Measurements from ENCODE around the gene SPTBN5. TPM values are rescaled to one million over a fixed set of nuclear protein-coding genes. Genes with fewer than 3 reads are reported as not detected.

The SPTBN5 gene
- total RNA-seq, 1 experiment from 2014 or later, result 0.84 TPM

DNA sequence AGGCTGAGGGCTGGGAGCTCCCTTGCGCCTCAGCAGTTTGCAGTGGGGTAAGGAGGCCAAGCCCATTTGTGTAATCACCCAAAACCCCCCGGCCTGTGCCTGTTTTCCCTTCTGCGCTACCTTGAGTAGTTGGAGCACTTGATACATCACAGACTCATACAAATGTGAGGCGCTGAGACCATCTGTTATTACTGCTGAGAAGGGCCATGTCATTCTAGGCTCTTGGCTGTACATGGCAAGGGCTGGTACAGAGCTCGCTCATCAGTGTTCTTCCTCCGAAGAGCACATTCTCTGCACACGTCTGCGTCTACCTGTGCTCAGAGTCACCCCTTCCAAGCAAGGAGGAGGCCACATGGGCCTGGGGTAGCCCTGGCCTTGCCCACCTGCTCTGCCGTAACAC is 45.9 kb downstream of the SPTBN5 start:
- no peaks in the 10 kb centered on the region for H3K9me3 ChIP-seq (ENCODE audit: low read length)
- no peak overlapping the region for H3K4me3 ChIP-seq (ENCODE audit: low read length)
- no peak for ATAC-seq
- H4K20me1 ChIP-seq (ENCODE audit: low read length), result no peaks in the 10 kb centered on the region
- BruUV-seq (replicated peaks), result no TSS peak
- H3K79me2 ChIP-seq (ENCODE audit: low read length), result no peaks in the 10 kb centered on the region
- no peaks in the 10 kb centered on the region for H3F3A ChIP-seq (ENCODE audit: low read length, unreplicated experiment)
- H3K27ac ChIP-seq (ENCODE audit: low read length), result no peak overlapping the region
- H3K9ac ChIP-seq (ENCODE audit: low read length), result no peak overlapping the region
- H3K4me2 ChIP-seq (ENCODE audit: low read length), result no peak overlapping the region
- POLR2A ChIA-PET (ENCODE audit: unreplicated experiment), result no interaction called here
- H3K4me1 ChIP-seq (ENCODE audit: insufficient read depth, low read length), result no peaks in the 10 kb centered on the region
- intact Hi-C loops (cut with micrococcal nuclease), result no loop called here
- TF ChIP-seq CTCF (conservative IDR thresholded peaks at IDR 0.05; ENCODE audit: low read depth, low read length) (no peak), EZH2 (IDR thresholded peaks at IDR 0.05; ENCODE audit: low read length, unreplicated experiment) (no peak), EZH2phosphoT487 (IDR thresholded peaks at IDR 0.05; ENCODE audit: borderline replicate concordance, low read length) (no peak)
- no peak overlapping the region for H2AFZ ChIP-seq (ENCODE audit: low read length)
- no peak for DNase-seq
- no peaks in the 10 kb centered on the region for H3K9me2 ChIP-seq (replicated peaks; ENCODE audit: low read length)
- CTCF ChIA-PET, result no interaction called here
- no peaks in the 10 kb centered on the region for H3K27me3 ChIP-seq (ENCODE audit: low read length)
- no peaks in the 10 kb centered on the region; the same call in 1 of the 2 replicates for H3K36me3 ChIP-seq (ENCODE audit: low read depth, low read length)

DNA sequence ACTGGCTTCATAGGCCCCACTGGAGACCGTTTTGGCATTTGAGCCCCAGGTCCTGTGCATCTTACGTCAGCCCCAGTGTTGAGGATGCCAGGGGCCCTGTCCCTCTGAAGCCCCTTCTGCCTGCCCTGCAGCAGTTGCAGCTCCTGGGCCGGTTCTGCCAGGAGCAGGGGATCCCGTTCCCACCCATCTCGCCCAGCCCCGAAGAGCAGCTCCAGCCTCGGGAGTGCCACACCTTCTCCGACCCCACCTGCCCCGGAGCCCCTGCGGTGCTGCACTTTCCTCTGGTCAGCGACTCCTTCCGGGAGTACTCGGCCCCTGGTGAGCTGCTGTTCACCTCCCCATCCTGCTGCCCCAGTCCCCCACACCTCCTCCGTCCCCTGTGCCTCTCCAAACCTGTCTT is 46.6 kb downstream of the SPTBN5 start:
- H3K36me3 ChIP-seq (ENCODE audit: low read depth, low read length), result no peaks in the 10 kb centered on the region; the same call in 1 of the 2 replicates
- TF ChIP-seq EZH2 (IDR thresholded peaks at IDR 0.05; ENCODE audit: low read length, unreplicated experiment) (no peak), EZH2phosphoT487 (IDR thresholded peaks at IDR 0.05; ENCODE audit: borderline replicate concordance, low read length) (no peak), CTCF (conservative IDR thresholded peaks at IDR 0.05; ENCODE audit: low read depth, low read length) (no peak)
- H3K79me2 ChIP-seq (ENCODE audit: low read length), result no peaks in the 10 kb centered on the region
- no peaks in the 10 kb centered on the region for H3K4me1 ChIP-seq (ENCODE audit: insufficient read depth, low read length)
- H3K27ac ChIP-seq (ENCODE audit: low read length), result no peak overlapping the region
- no peaks in the 10 kb centered on the region for H3K9me3 ChIP-seq (ENCODE audit: low read length)
- no peaks in the 10 kb centered on the region for H3K27me3 ChIP-seq (ENCODE audit: low read length)
- no peak overlapping the region for H3K4me3 ChIP-seq (ENCODE audit: low read length)
- H3K9ac ChIP-seq (ENCODE audit: low read length), result no peak overlapping the region
- H3K9me2 ChIP-seq (replicated peaks; ENCODE audit: low read length), result no peaks in the 10 kb centered on the region
- intact Hi-C loops (cut with micrococcal nuclease), result no loop called here
- ATAC-seq (no peak), DNase-seq (no peak)
- no peaks in the 10 kb centered on the region for H4K20me1 ChIP-seq (ENCODE audit: low read length)
- no TSS peak for BruUV-seq (replicated peaks)
- H3K4me2 ChIP-seq (ENCODE audit: low read length), result no peak overlapping the region
- no peak overlapping the region for H2AFZ ChIP-seq (ENCODE audit: low read length)
- ChIA-PET POLR2A (ENCODE audit: unreplicated experiment) (no interaction called here), CTCF (no interaction called here)
- no peaks in the 10 kb centered on the region for H3F3A ChIP-seq (ENCODE audit: low read length, unreplicated experiment)

DNA sequence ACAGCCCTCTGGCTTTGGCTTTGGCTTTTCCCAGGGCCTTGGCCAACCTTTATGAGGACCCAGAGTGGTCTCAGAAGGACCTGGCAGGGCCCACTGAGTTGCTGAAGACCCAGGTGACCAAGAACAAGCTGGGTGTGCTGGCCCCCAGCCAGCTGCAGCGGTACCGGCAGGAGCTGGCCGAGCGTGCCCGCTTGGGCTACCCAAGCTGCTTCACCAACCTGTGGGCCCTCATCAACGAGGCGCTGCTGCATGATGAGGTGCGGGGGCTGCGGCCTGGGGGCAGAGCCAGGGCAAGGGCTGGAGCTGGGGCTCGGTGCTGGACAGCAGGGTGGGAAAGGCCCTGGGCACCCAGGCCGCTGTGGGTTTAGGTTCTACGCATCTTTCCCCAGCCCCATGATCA is 49.0 kb downstream of the SPTBN5 start:
- Histone ChIP-seq H3K9me3 (ENCODE audit: low read length) (no peaks in the 10 kb centered on the region), H3K9me2 (replicated peaks; ENCODE audit: low read length) (no peaks in the 10 kb centered on the region), H3K79me2 (ENCODE audit: low read length) (no peaks in the 10 kb centered on the region), H4K20me1 (ENCODE audit: low read length) (no peaks in the 10 kb centered on the region), H2AFZ (ENCODE audit: low read length) (no peak overlapping the region), H3K4me2 (ENCODE audit: low read length) (no peak overlapping the region), H3K27me3 (ENCODE audit: low read length) (no peaks in the 10 kb centered on the region), H3K27ac (ENCODE audit: low read length) (no peak overlapping the region), H3K4me1 (ENCODE audit: insufficient read depth, low read length) (no peaks in the 10 kb centered on the region), H3K4me3 (ENCODE audit: low read length) (no peak overlapping the region), H3K9ac (ENCODE audit: low read length) (no peak overlapping the region), H3F3A (ENCODE audit: low read length, unreplicated experiment) (no peaks in the 10 kb centered on the region), H3K36me3 (ENCODE audit: low read depth, low read length) (no peaks in the 10 kb centered on the region; the same call in 1 of the 2 replicates)
- no peak for TF ChIP-seq EZH2 (IDR thresholded peaks at IDR 0.05; ENCODE audit: low read length, unreplicated experiment)
- intact Hi-C loops (cut with micrococcal nuclease), result no loop called here
- ATAC-seq (no peak), DNase-seq (no peak)
- ChIA-PET CTCF (no interaction called here), POLR2A (ENCODE audit: unreplicated experiment) (no interaction called here)
- no TSS peak for BruUV-seq (replicated peaks)

Data from PC-3 (cell line).